ENCODE data around the gene ABCA2. TPM values are rescaled to one million over a fixed set of nuclear protein-coding genes. Genes with fewer than 3 reads are reported as not detected.
"Not testable (repeated sequence)": the region's sequence is repeated elsewhere in the genome, so short reads cannot be mapped to it uniquely, and the experiment has no call there.

Gene ABCA2
- total RNA-seq, 1 donor from 2014 or later, result 102 TPM

DNA sequence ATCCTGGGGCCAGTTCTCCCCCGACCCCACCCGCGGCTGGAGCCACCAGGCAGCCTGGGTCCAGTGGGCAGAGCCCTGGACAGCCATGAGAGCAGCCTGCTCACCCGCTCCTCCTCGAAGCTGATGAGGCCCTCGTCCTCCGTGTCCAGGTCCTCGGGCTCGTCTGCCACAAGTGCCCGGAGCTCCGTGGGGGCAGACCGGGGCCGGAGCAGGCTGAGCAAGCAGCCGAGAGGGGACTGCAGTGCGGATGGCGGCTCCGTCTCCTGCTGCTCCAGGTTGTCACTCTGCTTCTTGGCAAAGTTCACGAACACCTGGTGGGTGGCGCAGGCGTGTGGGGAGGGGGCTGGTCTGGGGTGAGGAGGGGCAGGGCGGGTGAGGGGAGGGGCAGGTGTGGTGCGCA is 19.7 kb downstream of the ABCA2 start:
- no peak overlapping the region for H3K27ac ChIP-seq

DNA sequence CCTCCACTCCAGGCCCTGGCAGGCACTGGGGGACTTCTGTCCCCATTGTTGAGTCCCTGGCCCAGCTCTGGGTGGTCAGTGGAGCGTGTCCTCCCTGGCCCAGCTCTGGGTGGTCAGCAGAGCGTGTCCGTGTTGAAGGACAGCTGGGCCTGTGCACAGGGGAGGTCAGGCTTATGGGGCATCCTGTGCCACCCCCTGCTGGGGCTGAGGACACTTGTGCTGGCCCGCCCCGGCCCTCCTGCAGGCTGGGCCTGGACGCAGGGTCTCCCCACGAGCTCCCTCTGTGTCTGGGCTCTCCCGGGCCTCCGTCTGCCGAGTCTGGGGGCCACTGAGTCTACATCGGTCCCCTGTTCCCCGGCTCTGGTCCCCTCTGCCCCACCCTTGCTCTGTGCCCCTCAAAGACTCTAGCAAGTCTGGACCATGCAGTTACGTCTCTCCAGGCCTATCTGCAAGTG is 20.2 kb downstream of the ABCA2 start:
- intact Hi-C loops (cut with DNase I), result no loop called here
- no peaks in the 10 kb centered on the region for H3K4me1 ChIP-seq
- TF ChIP-seq, protein P1, sequence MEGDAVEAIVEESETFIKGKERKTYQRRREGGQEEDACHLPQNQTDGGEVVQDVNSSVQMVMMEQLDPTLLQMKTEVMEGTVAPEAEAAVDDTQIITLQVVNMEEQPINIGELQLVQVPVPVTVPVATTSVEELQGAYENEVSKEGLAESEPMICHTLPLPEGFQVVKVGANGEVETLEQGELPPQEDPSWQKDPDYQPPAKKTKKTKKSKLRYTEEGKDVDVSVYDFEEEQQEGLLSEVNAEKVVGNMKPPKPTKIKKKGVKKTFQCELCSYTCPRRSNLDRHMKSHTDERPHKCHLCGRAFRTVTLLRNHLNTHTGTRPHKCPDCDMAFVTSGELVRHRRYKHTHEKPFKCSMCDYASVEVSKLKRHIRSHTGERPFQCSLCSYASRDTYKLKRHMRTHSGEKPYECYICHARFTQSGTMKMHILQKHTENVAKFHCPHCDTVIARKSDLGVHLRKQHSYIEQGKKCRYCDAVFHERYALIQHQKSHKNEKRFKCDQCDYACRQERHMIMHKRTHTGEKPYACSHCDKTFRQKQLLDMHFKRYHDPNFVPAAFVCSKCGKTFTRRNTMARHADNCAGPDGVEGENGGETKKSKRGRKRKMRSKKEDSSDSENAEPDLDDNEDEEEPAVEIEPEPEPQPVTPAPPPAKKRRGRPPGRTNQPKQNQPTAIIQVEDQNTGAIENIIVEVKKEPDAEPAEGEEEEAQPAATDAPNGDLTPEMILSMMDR (IDR thresholded peaks at IDR 0.05), result no peak
- H3K27ac ChIP-seq, result no peak overlapping the region
- H3K36me3 ChIP-seq, result peaks cover 14 to 38% of the 10 kb centered on the region in 2 donors
- no peaks in the 10 kb centered on the region for H3K27me3 ChIP-seq
- DNase-seq (ENCODE audit: low spot score in 2 of 2), result no peak
- no peaks in the 10 kb centered on the region for H3K9me3 ChIP-seq
- H3K4me3 ChIP-seq, result no peak overlapping the region

More for the DNA sequence above, 19.7 kb downstream of the ABCA2 start:
- peaks cover 14 to 43% of the 10 kb centered on the region in 2 donors for H3K36me3 ChIP-seq
- H3K4me3 ChIP-seq, result no peak overlapping the region
- TF ChIP-seq, protein P1 (IDR thresholded peaks at IDR 0.05), result no peak
- H3K9me3 ChIP-seq, result no peaks in the 10 kb centered on the region
- H3K4me1 ChIP-seq, result no peaks in the 10 kb centered on the region
- no peak for DNase-seq (ENCODE audit: low spot score in 2 of 2)
- no peaks in the 10 kb centered on the region for H3K27me3 ChIP-seq
- intact Hi-C loops (cut with DNase I), result no loop called here

DNA sequence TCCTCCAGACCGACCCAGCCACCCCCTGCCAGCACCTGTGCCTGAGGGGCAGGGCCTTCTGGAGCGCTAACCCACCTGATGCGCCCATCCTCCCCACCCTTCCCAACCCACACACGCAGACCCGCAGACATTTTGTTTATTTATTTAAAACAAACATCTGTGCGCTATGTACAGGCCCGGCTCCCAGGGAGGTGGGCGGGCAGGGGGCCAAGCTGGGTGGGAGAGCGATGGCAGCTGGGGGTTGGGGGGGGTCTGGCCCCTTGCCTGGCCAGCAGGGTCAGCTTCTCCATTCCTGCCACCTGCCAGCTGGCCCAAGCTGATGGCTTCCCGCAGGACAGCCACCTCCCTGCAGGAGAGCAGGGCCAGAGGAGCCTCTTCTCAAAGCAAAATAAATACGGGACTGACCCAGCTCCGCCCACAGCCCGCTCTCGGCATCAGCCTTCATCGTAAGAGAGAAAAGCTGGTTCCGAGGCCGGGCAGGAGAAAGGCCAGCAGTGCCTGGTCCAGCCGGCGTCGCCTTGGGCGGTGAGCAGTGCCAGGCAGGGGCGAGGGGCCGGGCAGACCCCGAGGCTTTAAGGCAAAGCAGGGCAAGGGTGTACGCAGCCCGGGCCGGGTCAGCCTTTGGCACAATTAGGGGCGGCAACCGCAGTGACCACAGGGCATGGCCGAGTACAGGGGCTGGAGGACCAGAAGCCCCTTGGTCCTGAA is 20.8 kb downstream of the ABCA2 start:
- H3K9me3 ChIP-seq, result no peaks in the 10 kb centered on the region
- peaks cover 14 to 32% of the 10 kb centered on the region in 2 donors for H3K36me3 ChIP-seq
- DNase-seq (ENCODE audit: low spot score in 2 of 2), result no peak
- no peaks in the 10 kb centered on the region for H3K27me3 ChIP-seq
- intact Hi-C loops (cut with DNase I), result no loop called here
- H3K4me3 ChIP-seq, result no peak overlapping the region
- TF ChIP-seq, protein P1 (IDR thresholded peaks at IDR 0.05), result no peak
- no peak overlapping the region for H3K27ac ChIP-seq
- H3K4me1 ChIP-seq, result no peaks in the 10 kb centered on the region

DNA sequence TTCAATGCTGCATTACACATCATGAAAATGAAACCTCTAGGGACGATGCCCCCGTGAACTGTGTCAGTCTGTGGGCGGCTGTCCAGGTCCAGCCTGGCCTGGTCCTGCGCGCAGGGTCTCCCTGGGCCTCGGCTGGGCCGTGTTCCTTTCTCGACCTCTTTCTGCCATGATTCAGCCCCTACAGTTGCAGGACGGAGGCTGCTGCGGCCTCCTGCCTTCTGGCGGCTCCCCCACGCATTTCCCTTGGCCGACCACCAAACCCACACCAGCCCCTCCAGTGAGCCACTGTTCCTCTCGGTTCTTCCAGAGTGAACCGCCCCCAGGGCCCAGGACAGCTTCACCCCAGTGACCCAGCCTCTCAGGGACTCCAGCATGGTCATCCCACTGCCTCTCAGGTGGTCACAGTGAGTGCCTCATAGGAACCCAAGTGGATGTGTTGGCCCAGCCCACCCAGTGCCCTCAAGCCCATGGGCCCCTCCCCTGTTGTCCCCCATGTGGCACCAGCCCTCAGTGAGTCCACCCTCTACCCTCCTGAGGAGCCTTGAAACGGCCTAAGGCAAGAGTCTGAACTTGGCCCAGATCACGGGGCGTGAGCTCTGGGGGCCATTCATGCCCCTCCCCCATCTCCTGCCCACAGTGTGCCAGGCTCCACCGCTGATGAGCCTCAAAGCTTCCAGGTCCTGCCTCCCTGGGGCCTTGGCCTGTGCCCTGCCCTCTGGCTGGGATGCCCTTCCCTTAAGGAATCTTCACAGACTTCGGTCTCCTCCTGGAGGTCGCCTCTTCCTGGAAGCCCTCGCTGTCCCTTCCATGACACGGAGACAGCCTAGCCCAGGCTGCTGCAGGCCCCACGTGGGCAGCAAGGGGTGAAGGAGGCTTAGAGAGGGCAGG is 21.7 kb downstream of the ABCA2 start:
- Histone ChIP-seq H3K27me3 (no peaks in the 10 kb centered on the region), H3K27ac (no peak overlapping the region), H3K36me3 (peaks cover 9 to 23% of the 10 kb centered on the region in 2 donors), H3K9me3 (no peaks in the 10 kb centered on the region), H3K4me1 (no peaks in the 10 kb centered on the region), H3K4me3 (no peak overlapping the region)
- intact Hi-C loops (cut with DNase I), result no loop called here
- DNase-seq (ENCODE audit: low spot score in 2 of 2), result no peak
- TF ChIP-seq, protein P1 (IDR thresholded peaks at IDR 0.05), result no peak

DNA sequence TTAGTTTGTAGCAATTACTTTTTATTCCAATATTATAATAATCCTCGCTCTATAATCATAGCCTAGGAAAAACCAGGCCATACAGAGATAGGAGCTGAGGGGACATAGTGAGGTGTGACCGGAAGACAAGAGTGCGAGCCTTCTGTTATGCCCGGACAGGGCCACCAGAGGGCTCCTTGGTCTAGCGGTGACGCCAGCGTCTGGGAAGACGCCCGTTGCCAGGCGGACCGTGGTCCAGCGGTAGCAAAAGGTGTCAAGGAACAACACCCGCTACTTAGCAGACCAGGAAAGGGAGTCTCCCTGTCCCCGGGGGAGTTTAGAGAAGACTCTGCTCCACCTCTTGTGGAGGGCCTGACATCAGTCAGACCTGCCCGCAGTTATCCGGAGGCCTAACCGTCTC is 23.8 kb downstream of the ABCA2 start:
- TF ChIP-seq, protein P1 (IDR thresholded peaks at IDR 0.05), result peak in 2 of 3 experiments; percentile 12 to 28
- H3K4me3 ChIP-seq; H3K36me3 ChIP-seq; H3K27me3 ChIP-seq; DNase-seq (ENCODE audit: low spot score in 2 of 2); H3K9me3 ChIP-seq; H3K27ac ChIP-seq; intact Hi-C loops (cut with DNase I); H3K4me1 ChIP-seq: not testable (repeated sequence)

All from ascending aorta (tissue), 2 donors.